Tibial artery (tissue), 4 donors: ENCODE measurements around the gene CCDC27.
"Not testable (repeated sequence)": the region's sequence is repeated elsewhere in the genome, so short reads cannot be mapped to it uniquely, and the experiment has no call there.

Source experiments
- DNase-seq, 2 donors: peaks; one replicate each; pipeline ENCODE4 v3.0.0-alpha.2; 2019
- H3K27ac ChIP-seq, 2 donors: fragments of 200-600 bp; sonication (generic) in 1 of 2; 1 replicate in 1 of 2; 2 replicates in 1 of 2; pipeline ENCODE4 v1.5.1; 2018 to 2019; ENCODE audit warnings: mild to moderate bottlenecking in 1 of 2
- H3K27me3 ChIP-seq, 2 donors: fragments of 200-600 bp; sonication (generic) in 1 of 2; one replicate each; pipeline versions ENCODE4 v1.5.1 to v1.6.0; 2016 to 2019
- H3K36me3 ChIP-seq, 3 donors: fragments of 200-600 bp; sonication (generic) in 2 of 3; one replicate each; pipeline ENCODE4 v1.5.1; 2016 to 2019; ENCODE audit warnings: mild to moderate bottlenecking in 2 of 3
- H3K4me1 ChIP-seq, 4 donors: fragments of 200-600 bp; sonication (generic) in 2 of 4; 1 replicate in 3 of 4; 2 replicates in 1 of 4; pipeline ENCODE4 v1.5.1; 2016 to 2019
- H3K4me3 ChIP-seq, 2 donors: fragments of 200-600 bp; sonication (generic) in 1 of 2; 1 replicate in 1 of 2; 2 replicates in 1 of 2; pipeline ENCODE4 v1.5.1; 2018 to 2019; ENCODE audit warnings: mild to moderate bottlenecking in 2 of 2
- H3K9me3 ChIP-seq, 3 donors: fragments of 200-600 bp; sonication (generic) in 1 of 3; one replicate each; pipeline ENCODE4 v1.5.1; 2016 to 2019
- intact Hi-C: fragments of 100-400 bp; cut with DNase I; formaldehyde crosslinking; loops from one replicate; pipeline ENCODE4 v1.15.0; 2023; ENCODE audit warnings: low total_unique reads
- TF ChIP-seq, protein P1 (sequence below), 2 experiments: fragments of 200-600 bp in 1 of 2; fragments of 450-650 bp in 1 of 2; IDR thresholded peaks; one replicate each; pipeline ENCODE4 v1.5.1; 2017 to 2019; ENCODE audit warnings: antibody characterized with exemption in 2 of 2, mild to moderate bottlenecking in 1 of 2, moderate library complexity in 1 of 2

Gene CCDC27

DNA sequence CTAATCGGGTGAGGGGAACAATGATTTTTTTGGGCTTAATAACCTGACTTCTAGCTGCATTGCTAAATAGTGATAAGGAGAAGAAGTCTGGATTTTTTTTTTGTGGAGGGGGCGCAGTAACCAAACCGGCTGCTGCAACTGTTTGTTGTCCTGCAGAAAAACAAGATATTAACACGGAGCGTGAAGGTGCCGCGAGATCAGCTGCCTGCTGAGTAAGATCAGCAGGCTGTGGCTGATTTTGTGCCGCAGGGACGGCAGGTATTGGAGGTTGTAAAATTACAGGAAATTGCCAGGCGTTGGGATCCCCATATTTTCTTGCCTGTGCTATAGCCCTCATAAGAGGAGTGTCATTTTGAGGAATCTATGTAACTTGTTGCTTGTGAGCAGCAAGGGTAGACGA, 52.8 kb downstream of the CCDC27 start:
- Histone ChIP-seq H3K4me3 (no peak overlapping the region), H3K27me3 (peaks cover 0 to 11% of the 10 kb centered on the region in 2 donors), H3K27ac (no peak overlapping the region), H3K36me3 (no peaks in the 10 kb centered on the region), H3K9me3 (no peaks in the 10 kb centered on the region), H3K4me1 (peaks cover 0 to 4% (median 0%) of the 10 kb centered on the region in 4 donors)
- TF ChIP-seq, protein P1, sequence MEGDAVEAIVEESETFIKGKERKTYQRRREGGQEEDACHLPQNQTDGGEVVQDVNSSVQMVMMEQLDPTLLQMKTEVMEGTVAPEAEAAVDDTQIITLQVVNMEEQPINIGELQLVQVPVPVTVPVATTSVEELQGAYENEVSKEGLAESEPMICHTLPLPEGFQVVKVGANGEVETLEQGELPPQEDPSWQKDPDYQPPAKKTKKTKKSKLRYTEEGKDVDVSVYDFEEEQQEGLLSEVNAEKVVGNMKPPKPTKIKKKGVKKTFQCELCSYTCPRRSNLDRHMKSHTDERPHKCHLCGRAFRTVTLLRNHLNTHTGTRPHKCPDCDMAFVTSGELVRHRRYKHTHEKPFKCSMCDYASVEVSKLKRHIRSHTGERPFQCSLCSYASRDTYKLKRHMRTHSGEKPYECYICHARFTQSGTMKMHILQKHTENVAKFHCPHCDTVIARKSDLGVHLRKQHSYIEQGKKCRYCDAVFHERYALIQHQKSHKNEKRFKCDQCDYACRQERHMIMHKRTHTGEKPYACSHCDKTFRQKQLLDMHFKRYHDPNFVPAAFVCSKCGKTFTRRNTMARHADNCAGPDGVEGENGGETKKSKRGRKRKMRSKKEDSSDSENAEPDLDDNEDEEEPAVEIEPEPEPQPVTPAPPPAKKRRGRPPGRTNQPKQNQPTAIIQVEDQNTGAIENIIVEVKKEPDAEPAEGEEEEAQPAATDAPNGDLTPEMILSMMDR (IDR thresholded peaks at IDR 0.05) = no peak
- DNase-seq = no peak
- intact Hi-C loops = loop anchor here (10.0 kb wide), 1 partner anchor 60 kb away; no protein-coding TSS in a partner anchor

DNA sequence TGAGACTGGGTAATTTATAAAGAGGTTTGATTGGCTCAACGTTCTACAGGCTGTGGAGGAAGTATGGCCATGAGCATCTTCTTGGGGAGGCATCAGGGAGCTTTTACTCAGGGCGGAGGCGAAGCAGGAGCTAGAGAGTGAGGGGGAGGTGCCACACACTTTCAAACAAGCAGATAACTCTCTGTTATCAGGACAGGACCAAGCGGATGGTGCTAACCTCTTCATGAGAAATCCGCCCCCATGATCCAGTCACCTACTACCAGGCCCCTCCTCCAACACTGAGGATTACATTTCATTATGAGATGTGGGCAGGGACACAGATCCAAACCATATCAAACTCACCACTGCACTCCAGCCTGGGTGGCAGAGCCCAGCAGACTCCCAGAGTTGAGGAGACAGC, 55.5 kb downstream of the CCDC27 start:
- Histone ChIP-seq H3K27me3 (peaks cover 0 to 4% of the 10 kb centered on the region in 2 donors), H3K9me3 (no peaks in the 10 kb centered on the region), H3K4me1 (no peaks in the 10 kb centered on the region), H3K36me3 (no peaks in the 10 kb centered on the region), H3K4me3 (no peak overlapping the region), H3K27ac (no peak overlapping the region)
- TF ChIP-seq, protein P1 (IDR thresholded peaks at IDR 0.05) = no peak
- intact Hi-C loops = loop anchor here (10.0 kb wide), 1 partner anchor 63 kb away; no protein-coding TSS in a partner anchor
- DNase-seq = no peak

DNA sequence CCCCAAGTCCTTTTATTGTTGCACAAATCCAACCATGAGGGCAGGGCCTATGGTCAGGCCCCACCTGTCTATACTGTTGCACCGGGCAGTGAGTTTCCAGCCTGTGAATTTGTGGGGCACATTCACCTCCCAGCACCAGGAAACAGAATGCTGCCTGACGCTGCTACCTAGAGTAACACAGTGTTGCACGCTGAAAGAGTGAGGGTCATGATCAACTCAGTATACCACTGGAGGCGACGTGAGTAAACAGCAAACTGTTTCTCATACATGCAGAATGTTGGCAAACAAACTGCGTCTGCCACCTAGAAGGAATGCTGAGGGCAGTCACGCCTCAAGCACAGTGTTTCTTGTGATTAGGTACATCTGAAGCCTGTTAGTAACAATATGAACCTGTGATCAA, 57.4 kb downstream of the CCDC27 start:
- Histone ChIP-seq H3K27ac (no peak overlapping the region), H3K27me3 (no peaks in the 10 kb centered on the region), H3K9me3 (no peaks in the 10 kb centered on the region), H3K36me3 (peaks cover 8 to 13% (median 9%) of the 10 kb centered on the region in 3 donors), H3K4me1 (no peaks in the 10 kb centered on the region), H3K4me3 (no peak overlapping the region)
- TF ChIP-seq, protein P1 (IDR thresholded peaks at IDR 0.05) = no peak
- DNase-seq = peak in 1 of 2 donors; percentile 16
- intact Hi-C loops = loop anchor here (10.0 kb wide), 1 partner anchor 65 kb away; no protein-coding TSS in a partner anchor

DNA sequence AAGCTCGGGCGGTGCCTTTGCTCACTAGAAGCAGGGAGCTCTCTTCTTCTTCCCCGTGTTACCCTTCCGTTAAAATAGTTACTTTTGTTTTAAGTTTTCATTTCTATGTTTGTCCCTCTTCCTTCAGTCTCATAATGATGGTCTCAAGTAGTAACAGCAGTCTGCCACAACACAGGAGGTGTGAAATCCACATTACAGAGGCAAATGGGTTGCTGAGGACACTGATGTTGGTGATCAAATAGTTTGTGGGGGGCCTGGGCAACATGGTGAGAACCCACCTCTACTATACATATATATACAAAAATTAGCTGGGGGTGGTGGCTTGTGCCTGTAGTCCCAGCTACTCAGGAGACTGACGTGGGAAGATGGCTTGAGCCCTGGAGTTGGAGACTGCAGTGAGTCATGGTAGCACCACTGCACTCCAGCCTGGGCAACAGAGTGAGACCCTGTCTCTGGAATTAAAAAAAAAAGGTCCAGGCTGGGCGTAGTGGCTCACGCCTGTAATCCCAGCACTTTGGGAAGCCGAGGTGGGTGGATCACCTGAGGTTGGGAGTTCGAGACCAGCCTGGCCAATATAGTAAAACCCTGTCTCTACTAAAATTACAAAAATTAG, 58.0 kb downstream of the CCDC27 start:
- H3K36me3 ChIP-seq = peaks cover 14 to 19% (median 15%) of the 10 kb centered on the region in 3 donors
- H3K4me3 ChIP-seq, H3K27me3 ChIP-seq, intact Hi-C loops, H3K27ac ChIP-seq, H3K4me1 ChIP-seq, H3K9me3 ChIP-seq: not testable (repeated sequence)
- peak in 1 of 2 donors; percentile 23 for DNase-seq

DNA sequence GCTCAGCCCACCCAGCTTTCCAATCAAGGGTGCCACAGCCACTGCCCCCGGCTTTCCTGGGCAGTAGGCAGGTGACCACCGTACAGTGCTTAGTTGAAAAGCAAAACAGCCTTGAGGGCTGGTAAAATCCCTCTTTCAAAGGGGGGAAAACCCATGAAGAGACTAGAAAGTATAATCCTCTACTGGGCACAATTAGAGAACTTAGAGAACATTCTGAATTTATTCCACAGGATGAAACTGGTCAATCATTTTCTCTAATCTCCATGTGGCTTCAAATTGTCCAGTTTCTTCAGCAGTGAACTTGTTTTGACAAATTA, 59.3 kb downstream of the CCDC27 start:
- Histone ChIP-seq H3K9me3 (no peaks in the 10 kb centered on the region), H3K27me3 (no peaks in the 10 kb centered on the region), H3K4me3 (no peak overlapping the region), H3K4me1 (no peaks in the 10 kb centered on the region), H3K36me3 (peaks cover 24 to 32% (median 27%) of the 10 kb centered on the region in 3 donors), H3K27ac (no peak overlapping the region)
- TF ChIP-seq, protein P1 (IDR thresholded peaks at IDR 0.05) = no peak
- intact Hi-C loops = no loop called here
- DNase-seq = no peak

DNA sequence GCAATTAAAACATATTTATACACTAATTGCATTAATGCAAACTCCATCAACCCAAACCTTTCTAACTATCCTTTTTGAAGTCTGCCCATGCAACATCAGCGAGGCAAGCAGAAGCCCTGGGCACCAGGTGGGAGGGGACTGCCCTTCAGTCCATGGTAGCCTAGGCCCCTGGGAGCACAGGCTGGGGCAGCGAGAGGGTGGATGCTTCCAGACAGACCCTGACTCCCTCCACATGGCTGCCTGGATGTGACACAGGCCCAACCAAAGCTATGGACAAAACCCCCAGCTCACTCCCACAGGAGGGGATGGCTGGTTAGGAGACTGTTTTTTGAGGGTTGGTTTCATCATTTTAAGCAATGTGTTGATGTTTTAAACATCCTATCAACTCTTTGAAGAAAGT, 61.8 kb downstream of the CCDC27 start:
- peaks cover 25 to 54% (median 34%) of the 10 kb centered on the region in 3 donors for H3K36me3 ChIP-seq
- TF ChIP-seq, protein P1 (IDR thresholded peaks at IDR 0.05) = no peak
- no peak overlapping the region for H3K4me3 ChIP-seq
- DNase-seq = peak in 1 of 2 donors; percentile 40
- no peaks in the 10 kb centered on the region for H3K9me3 ChIP-seq
- H3K4me1 ChIP-seq = no peaks in the 10 kb centered on the region
- H3K27ac ChIP-seq = no peak overlapping the region
- H3K27me3 ChIP-seq = no peaks in the 10 kb centered on the region
- intact Hi-C loops = no loop called here
